GM18507 (cell line): ENCODE results near the gene KCNMA1.

Source experiments
- DNase-seq: peaks from one replicate; pipeline ENCODE4 v3.0.0; 2011; ENCODE audit warnings: low read depth; ENCODE audit not compliant: insufficient read length; ENCODE audit errors: extremely low spot score
- FAIRE-seq: peaks from 2 replicates; lab custom pipeline; 2011; peaks lifted over from hg19 to GRCh38; lab: Jason Lieb, UNC

KCNMA1 gene

GRCh38 chr10:76921383-76922010 lies 716.1 kb downstream of the KCNMA1 start:
- no peak for DNase-seq
- no peak for FAIRE-seq

- no peak for FAIRE-seq
- no peak for DNase-seq
Observed at GRCh38 chr10:76920581-76920980, 717.0 kb downstream of the KCNMA1 start.

- FAIRE-seq, result no peak
- no peak for DNase-seq
Observed at GRCh38 chr10:76918106-76918505, 719.5 kb downstream of the KCNMA1 start.

- no peak for DNase-seq
- no peak for FAIRE-seq
Observed at GRCh38 chr10:76917071-76917470, 720.5 kb downstream of the KCNMA1 start.

GRCh38 chr10:76916536-76916935 lies 721.1 kb downstream of the KCNMA1 start:
- DNase-seq (no peak), FAIRE-seq (no peak)

- DNase-seq (no peak), FAIRE-seq (no peak)
Observed at GRCh38 chr10:76915316-76915715, 722.3 kb downstream of the KCNMA1 start.

GRCh38 chr10:76911184-76911583 lies 726.4 kb downstream of the KCNMA1 start:
- no peak for FAIRE-seq
- DNase-seq, result no peak

GRCh38 chr10:76910184-76910962 lies 727.2 kb downstream of the KCNMA1 start:
- FAIRE-seq, result no peak

GRCh38 chr10:76906256-76906655 lies 731.4 kb downstream of the KCNMA1 start:
- FAIRE-seq, result no peak

More at GRCh38 chr10:76910184-76910962, 727.2 kb downstream of the KCNMA1 start:
- DNase-seq, result no peak

GRCh38 chr10:76905251-76905650 lies 732.4 kb downstream of the KCNMA1 start:
- FAIRE-seq (no peak), DNase-seq (no peak)

More at GRCh38 chr10:76906256-76906655, 731.4 kb downstream of the KCNMA1 start:
- DNase-seq, result no peak

GRCh38 chr10:76903387-76903945 lies 734.1 kb downstream of the KCNMA1 start:
- no peak for FAIRE-seq
- no peak for DNase-seq

- DNase-seq, result no peak
Observed at GRCh38 chr10:76902949-76903348, 734.7 kb downstream of the KCNMA1 start.

GRCh38 chr10:76901701-76902100 lies 735.9 kb downstream of the KCNMA1 start:
- no peak for DNase-seq
- FAIRE-seq, result no peak

More at GRCh38 chr10:76902949-76903348, 734.7 kb downstream of the KCNMA1 start:
- FAIRE-seq, result no peak

- DNase-seq (no peak), FAIRE-seq (no peak)
Observed at GRCh38 chr10:76899490-76899889, 738.1 kb downstream of the KCNMA1 start.

GRCh38 chr10:76892766-76893479 lies 744.7 kb downstream of the KCNMA1 start:
- no peak for DNase-seq
- FAIRE-seq, result no peak

- DNase-seq (no peak), FAIRE-seq (no peak)
Observed at GRCh38 chr10:76887223-76888010, 750.2 kb downstream of the KCNMA1 start.

- FAIRE-seq (no peak), DNase-seq (no peak)
Observed at GRCh38 chr10:76885816-76886215, 751.8 kb downstream of the KCNMA1 start.

GRCh38 chr10:76884673-76885275 lies 752.8 kb downstream of the KCNMA1 start:
- no peak for FAIRE-seq
- no peak for DNase-seq

GRCh38 chr10:76883596-76883995 lies 754.0 kb downstream of the KCNMA1 start:
- DNase-seq (no peak), FAIRE-seq (no peak)
